IPS-NIHi11 (cell line): ENCODE data around the gene SRC.

Experiments used
- DNase-seq: peaks from one replicate; pipeline ENCODE4 v3.0.0; 2012; ENCODE audit warnings: mixed read lengths, low spot score

Gene SRC

GRCh38 chr20:37382482-37383120 lies 36.7 kb downstream of the SRC start:
- DNase-seq: no peak

GRCh38 chr20:37383229-37383989 lies 37.5 kb downstream of the SRC start:
- no peak for DNase-seq

GRCh38 chr20:37384683-37385174 lies 38.8 kb downstream of the SRC start:
- DNase-seq: peak; percentile 95

- DNase-seq: no peak
Measured at GRCh38 chr20:37385176-37385575, 39.2 kb downstream of the SRC start.

GRCh38 chr20:37385659-37386504 lies 39.9 kb downstream of the SRC start:
- DNase-seq: no peak

- no peak for DNase-seq
Measured at GRCh38 chr20:37386505-37387251, 40.7 kb downstream of the SRC start.

GRCh38 chr20:37387519-37388269 lies 41.8 kb downstream of the SRC start:
- DNase-seq: no peak

- no peak for DNase-seq
Measured at GRCh38 chr20:37388831-37389230, 42.9 kb downstream of the SRC start.

- DNase-seq: no peak
Measured at GRCh38 chr20:37389241-37389747, 43.4 kb downstream of the SRC start.

- no peak for DNase-seq
Measured at GRCh38 chr20:37389844-37390275, 43.9 kb downstream of the SRC start.

GRCh38 chr20:37390503-37390890 lies 44.6 kb downstream of the SRC start:
- DNase-seq: no peak

- no peak for DNase-seq
Measured at GRCh38 chr20:37390891-37391525, 45.1 kb downstream of the SRC start.

GRCh38 chr20:37392441-37393195 lies 46.7 kb downstream of the SRC start:
- DNase-seq: peak; percentile 63

- no peak for DNase-seq
Measured at GRCh38 chr20:37393196-37393862, 47.4 kb downstream of the SRC start.

- no peak for DNase-seq
Measured at GRCh38 chr20:37393863-37394542, 48.1 kb downstream of the SRC start.

- no peak for DNase-seq
Measured at GRCh38 chr20:37394543-37395409, 48.8 kb downstream of the SRC start.

GRCh38 chr20:37395410-37395797 lies 49.5 kb downstream of the SRC start:
- no peak for DNase-seq
